ENCODE data around the gene EVI2B. TPM values are rescaled to one million over a fixed set of nuclear protein-coding genes. Genes with fewer than 3 reads are reported as not detected.

Gene EVI2B
- polyA plus RNA-seq, 1 experiment, result 0.12 TPM

GRCh38 chr17:31297090-31297489 is 16.8 kb downstream of the EVI2B start, which contains the start of gene OMG:
Gene OMG, minus strand, starts transcription at chr17:31297239. Its CDS starts 908 bp downstream, at chr17:31296331.
- Histone ChIP-seq H3K27me3 (ENCODE audit: control insufficient read depth, insufficient read depth, low read length) (no peaks in the 10 kb centered on the region), H3K4me3 (ENCODE audit: low read depth, low read length) (no peak within 1 kb of the TSS), H3K36me3 (ENCODE audit: control insufficient read depth, insufficient read depth, low read length) (no peaks in the 10 kb centered on the region)
- no peak for TF ChIP-seq CTCF (IDR thresholded peaks at IDR 0.05; ENCODE audit: insufficient read depth, low read depth, low read length)
- POLR2A ChIA-PET, result no interaction called here
- no peak for DNase-seq (ENCODE audit: low read depth)
- CTCF ChIA-PET, result no interaction called here

GRCh38 chr17:31296142-31296541 is 17.7 kb downstream of the EVI2B start:
- Histone ChIP-seq H3K36me3 (ENCODE audit: control insufficient read depth, insufficient read depth, low read length) (peaks cover 1% of the 10 kb centered on the region; the same call in 1 of the 2 replicates), H3K27me3 (ENCODE audit: control insufficient read depth, insufficient read depth, low read length) (no peaks in the 10 kb centered on the region), H3K4me3 (ENCODE audit: low read depth, low read length) (no peak overlapping the region)
- CTCF ChIA-PET, result no interaction called here
- POLR2A ChIA-PET, result no interaction called here
- DNase-seq (ENCODE audit: low read depth), result no peak
- no peak for TF ChIP-seq CTCF (IDR thresholded peaks at IDR 0.05; ENCODE audit: insufficient read depth, low read depth, low read length)

GRCh38 chr17:31295489-31295871 is 18.4 kb downstream of the EVI2B start:
- Histone ChIP-seq H3K4me3 (ENCODE audit: low read depth, low read length) (no peak overlapping the region), H3K36me3 (ENCODE audit: control insufficient read depth, insufficient read depth, low read length) (peaks cover 1% of the 10 kb centered on the region; the same call in 1 of the 2 replicates), H3K27me3 (ENCODE audit: control insufficient read depth, insufficient read depth, low read length) (no peaks in the 10 kb centered on the region)
- no peak for DNase-seq (ENCODE audit: low read depth)
- POLR2A ChIA-PET, result no interaction called here
- CTCF ChIA-PET, result no interaction called here
- no peak for TF ChIP-seq CTCF (IDR thresholded peaks at IDR 0.05; ENCODE audit: insufficient read depth, low read depth, low read length)

GRCh38 chr17:31294820-31295488 is 18.9 kb downstream of the EVI2B start:
- Histone ChIP-seq H3K4me3 (ENCODE audit: low read depth, low read length) (no peak overlapping the region), H3K27me3 (ENCODE audit: control insufficient read depth, insufficient read depth, low read length) (no peaks in the 10 kb centered on the region), H3K36me3 (ENCODE audit: control insufficient read depth, insufficient read depth, low read length) (peaks cover 1% of the 10 kb centered on the region; the same call in 1 of the 2 replicates)
- POLR2A ChIA-PET, result no interaction called here
- CTCF ChIA-PET, result no interaction called here
- no peak for TF ChIP-seq CTCF (IDR thresholded peaks at IDR 0.05; ENCODE audit: insufficient read depth, low read depth, low read length)
- DNase-seq (ENCODE audit: low read depth), result no peak

DNA sequence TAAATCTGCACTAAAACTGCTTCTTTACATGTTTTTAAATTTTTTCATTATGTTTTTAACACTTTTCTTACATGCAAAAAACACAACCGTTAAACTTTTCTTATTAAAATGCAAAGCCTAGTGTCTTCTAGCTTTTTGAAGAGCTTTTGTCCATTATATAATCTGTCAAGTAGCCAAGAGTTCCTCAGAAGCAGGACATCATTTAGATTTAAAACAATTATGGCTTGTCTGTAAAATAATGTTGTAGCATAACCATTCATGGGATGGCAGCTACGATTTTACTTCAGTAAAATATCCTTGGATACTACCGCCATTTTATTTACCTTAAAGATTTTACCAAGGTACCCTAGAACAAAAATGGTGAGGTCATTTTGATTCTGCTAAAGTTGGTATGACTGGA is 19.6 kb downstream of the EVI2B start:
- no peak for DNase-seq (ENCODE audit: low read depth)
- Histone ChIP-seq H3K27me3 (ENCODE audit: control insufficient read depth, insufficient read depth, low read length) (no peaks in the 10 kb centered on the region), H3K4me3 (ENCODE audit: low read depth, low read length) (no peak overlapping the region), H3K36me3 (ENCODE audit: control insufficient read depth, insufficient read depth, low read length) (peaks cover 1% of the 10 kb centered on the region; the same call in 1 of the 2 replicates)
- no peak for TF ChIP-seq CTCF (IDR thresholded peaks at IDR 0.05; ENCODE audit: insufficient read depth, low read depth, low read length)
- ChIA-PET CTCF (no interaction called here), POLR2A (no interaction called here)
